HEK293 (cell line): ENCODE measurements around the gene MYO1B.

Experiments
- CTCF ChIA-PET: fragments of 350-600 bp; formaldehyde crosslinking; extraction: SDS; loops from one replicate; lab custom pipeline; 2021; ENCODE audit warnings: antibody characterized with exemption; lab: Yijun Ruan, JAX
- POLR2A ChIA-PET: fragments of 300-600 bp; formaldehyde crosslinking; extraction: SDS; loops from one replicate; lab custom pipeline; 2020; ENCODE audit warnings: antibody characterized with exemption, inconsistent platforms; lab: Yijun Ruan, JAX
- H3K27ac ChIP-seq: fragments of 200-500 bp; sonication (Bioruptor generic); 2 replicates; pipeline ENCODE4 v1.5.1; 2014; ENCODE audit warnings: low read depth, low read length, control low read depth, inconsistent platforms; ENCODE audit errors: extremely low read depth
- H3K36me3 ChIP-seq, 2 experiments: fragments of 200-500 bp in 1 of 2; sonication (Bioruptor generic) in 1 of 2; 1 replicate in 1 of 2; 2 replicates in 1 of 2; pipeline ENCODE4 v1.5.1; 2014 to 2017; ENCODE audit warnings: inconsistent platforms in 2 of 2, low read length in 2 of 2; ENCODE audit not compliant: control insufficient read depth in 2 of 2, insufficient read depth in 1 of 2
- H3K4me1 ChIP-seq: fragments of 200-500 bp; sonication (Bioruptor generic); 2 replicates; pipeline ENCODE4 v1.5.1; 2014; ENCODE audit warnings: mild to moderate bottlenecking, low read length, inconsistent platforms; ENCODE audit not compliant: control insufficient read depth, insufficient read depth
- H3K4me3 ChIP-seq: 2 replicates; pipeline ENCODE4 v1.5.1; 2011; ENCODE audit warnings: low read depth, mild to moderate bottlenecking, control low read depth, low read length, moderate library complexity
- H3K9me3 ChIP-seq: fragments of 200-500 bp; sonication (Bioruptor generic); 2 replicates; pipeline ENCODE4 v1.5.1; 2014; ENCODE audit warnings: low read depth, low read length, inconsistent platforms; ENCODE audit not compliant: control insufficient read depth, insufficient read depth
- KLF8 ChIP-seq: fragments of 450-650 bp; formaldehyde crosslinking; IDR thresholded peaks from 2 replicates; pipeline ENCODE4 v1.5.1; 2016; ENCODE audit warnings: missing biosample characterization, missing genetic modification characterization
- SP3 ChIP-seq: fragments of 450-650 bp; formaldehyde crosslinking; IDR thresholded peaks from 2 replicates; pipeline ENCODE4 v1.5.1; 2016; ENCODE audit warnings: missing biosample characterization, missing genetic modification characterization
- ZBTB1 ChIP-seq: fragments of 450-650 bp; formaldehyde crosslinking; IDR thresholded peaks from 2 replicates; pipeline ENCODE4 v1.5.1; 2016; ENCODE audit warnings: missing biosample characterization, missing genetic modification characterization
- ZNF10 ChIP-seq: fragments of 450-650 bp; formaldehyde crosslinking; IDR thresholded peaks from 2 replicates; pipeline ENCODE4 v1.5.1; 2017; ENCODE audit warnings: missing biosample characterization, missing genetic modification characterization
- ZNF184 ChIP-seq: fragments of 450-650 bp; IDR thresholded peaks from 2 replicates; pipeline ENCODE4 v1.5.1; 2018; ENCODE audit warnings: missing biosample characterization, mild to moderate bottlenecking, missing genetic modification characterization
- ZNF19 ChIP-seq: fragments of 450-650 bp; formaldehyde crosslinking; IDR thresholded peaks from 2 replicates; pipeline ENCODE4; 2016; ENCODE audit warnings: missing biosample characterization, missing genetic modification characterization, low read depth
- ZNF202 ChIP-seq: fragments of 450-650 bp; formaldehyde crosslinking; IDR thresholded peaks from 2 replicates; pipeline ENCODE4 v1.5.1; 2016; ENCODE audit warnings: missing biosample characterization, missing genetic modification characterization, borderline replicate concordance
- ZNF311 ChIP-seq: fragments of 450-650 bp; formaldehyde crosslinking; IDR thresholded peaks from 2 replicates; pipeline ENCODE4 v1.5.1; 2017; ENCODE audit warnings: missing biosample characterization, missing genetic modification characterization, borderline replicate concordance
- ZNF350 ChIP-seq: fragments of 450-650 bp; formaldehyde crosslinking; IDR thresholded peaks from 2 replicates; pipeline ENCODE4 v1.5.0; 2017; ENCODE audit warnings: missing biosample characterization, mild to moderate bottlenecking, missing genetic modification characterization
- ZNF529 ChIP-seq: fragments of 450-650 bp; formaldehyde crosslinking; IDR thresholded peaks from 2 replicates; pipeline ENCODE4 v1.5.1; 2017; ENCODE audit warnings: missing genetic modification characterization, missing biosample characterization; ENCODE audit not compliant: insufficient replicate concordance
- ZNF544 ChIP-seq: fragments of 450-650 bp; formaldehyde crosslinking; IDR thresholded peaks from 2 replicates; pipeline ENCODE4 v1.5.0; 2017; ENCODE audit warnings: missing biosample characterization, missing genetic modification characterization
- ZNF677 ChIP-seq: fragments of 450-650 bp; IDR thresholded peaks from 2 replicates; pipeline ENCODE4 v1.5.0; 2018; ENCODE audit warnings: missing biosample characterization, mild to moderate bottlenecking, missing genetic modification characterization, moderate library complexity
- ZNF785 ChIP-seq: fragments of 450-650 bp; formaldehyde crosslinking; IDR thresholded peaks from 2 replicates; pipeline ENCODE4 v1.5.1; 2016; ENCODE audit warnings: missing biosample characterization, missing genetic modification characterization
- ZSCAN23 ChIP-seq: fragments of 450-650 bp; formaldehyde crosslinking; IDR thresholded peaks from 2 replicates; pipeline ENCODE4 v1.5.1; 2016; ENCODE audit warnings: missing biosample characterization, missing genetic modification characterization
- ZXDB ChIP-seq: fragments of 450-650 bp; formaldehyde crosslinking; IDR thresholded peaks from 2 replicates; pipeline ENCODE4 v1.5.1; 2016; ENCODE audit warnings: missing biosample characterization, missing genetic modification characterization
- TF ChIP-seq, protein P1 (sequence below): fragments of 450-650 bp; formaldehyde crosslinking; IDR thresholded peaks from 2 replicates; pipeline ENCODE4 v1.5.1; 2016; ENCODE audit warnings: missing biosample characterization, missing genetic modification characterization
- TF ChIP-seq, protein P2 (sequence below): fragments of 450-650 bp; formaldehyde crosslinking; IDR thresholded peaks from 2 replicates; pipeline ENCODE4 v1.5.1; 2016; ENCODE audit warnings: missing biosample characterization, missing genetic modification characterization

Gene MYO1B

GRCh38 chr2:191436368-191437055, 191.3 kb downstream of the MYO1B start:
- TF ChIP-seq ZNF19 (tag by site-specific recombination) = no peak
- no peak for TF ChIP-seq SP3 (tag by site-specific recombination)
- no peak for TF ChIP-seq ZNF202 (tag by site-specific recombination)
- TF ChIP-seq ZXDB = no peak
- no peak for TF ChIP-seq ZNF350 (tag by site-specific recombination)
- no peak for TF ChIP-seq ZSCAN23 (tag by site-specific recombination)
- no peak for TF ChIP-seq ZNF677 (tag by site-specific recombination)
- TF ChIP-seq ZNF529 (tag by site-specific recombination) = no peak
- TF ChIP-seq, protein P1, sequence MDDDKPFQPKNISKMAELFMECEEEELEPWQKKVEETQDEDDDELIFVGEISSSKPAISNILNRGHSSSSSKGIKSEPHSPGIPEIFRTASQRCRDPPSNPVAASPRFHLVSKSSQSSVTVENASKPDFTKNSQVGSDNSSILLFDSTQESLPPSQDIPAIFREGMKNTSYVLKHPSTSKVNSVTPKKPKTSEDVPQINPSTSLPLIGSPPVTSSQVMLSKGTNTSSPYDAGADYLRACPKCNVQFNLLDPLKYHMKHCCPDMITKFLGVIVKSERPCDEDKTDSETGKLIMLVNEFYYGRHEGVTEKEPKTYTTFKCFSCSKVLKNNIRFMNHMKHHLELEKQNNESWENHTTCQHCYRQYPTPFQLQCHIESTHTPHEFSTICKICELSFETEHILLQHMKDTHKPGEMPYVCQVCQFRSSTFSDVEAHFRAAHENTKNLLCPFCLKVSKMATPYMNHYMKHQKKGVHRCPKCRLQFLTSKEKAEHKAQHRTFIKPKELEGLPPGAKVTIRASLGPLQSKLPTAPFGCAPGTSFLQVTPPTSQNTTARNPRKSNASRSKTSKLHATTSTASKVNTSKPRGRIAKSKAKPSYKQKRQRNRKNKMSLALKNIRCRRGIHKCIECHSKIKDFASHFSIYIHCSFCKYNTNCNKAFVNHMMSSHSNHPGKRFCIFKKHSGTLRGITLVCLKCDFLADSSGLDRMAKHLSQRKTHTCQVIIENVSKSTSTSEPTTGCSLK (tag by site-specific recombination) = no peak
- TF ChIP-seq ZNF544 (tag by site-specific recombination) = no peak
- TF ChIP-seq, protein P2, sequence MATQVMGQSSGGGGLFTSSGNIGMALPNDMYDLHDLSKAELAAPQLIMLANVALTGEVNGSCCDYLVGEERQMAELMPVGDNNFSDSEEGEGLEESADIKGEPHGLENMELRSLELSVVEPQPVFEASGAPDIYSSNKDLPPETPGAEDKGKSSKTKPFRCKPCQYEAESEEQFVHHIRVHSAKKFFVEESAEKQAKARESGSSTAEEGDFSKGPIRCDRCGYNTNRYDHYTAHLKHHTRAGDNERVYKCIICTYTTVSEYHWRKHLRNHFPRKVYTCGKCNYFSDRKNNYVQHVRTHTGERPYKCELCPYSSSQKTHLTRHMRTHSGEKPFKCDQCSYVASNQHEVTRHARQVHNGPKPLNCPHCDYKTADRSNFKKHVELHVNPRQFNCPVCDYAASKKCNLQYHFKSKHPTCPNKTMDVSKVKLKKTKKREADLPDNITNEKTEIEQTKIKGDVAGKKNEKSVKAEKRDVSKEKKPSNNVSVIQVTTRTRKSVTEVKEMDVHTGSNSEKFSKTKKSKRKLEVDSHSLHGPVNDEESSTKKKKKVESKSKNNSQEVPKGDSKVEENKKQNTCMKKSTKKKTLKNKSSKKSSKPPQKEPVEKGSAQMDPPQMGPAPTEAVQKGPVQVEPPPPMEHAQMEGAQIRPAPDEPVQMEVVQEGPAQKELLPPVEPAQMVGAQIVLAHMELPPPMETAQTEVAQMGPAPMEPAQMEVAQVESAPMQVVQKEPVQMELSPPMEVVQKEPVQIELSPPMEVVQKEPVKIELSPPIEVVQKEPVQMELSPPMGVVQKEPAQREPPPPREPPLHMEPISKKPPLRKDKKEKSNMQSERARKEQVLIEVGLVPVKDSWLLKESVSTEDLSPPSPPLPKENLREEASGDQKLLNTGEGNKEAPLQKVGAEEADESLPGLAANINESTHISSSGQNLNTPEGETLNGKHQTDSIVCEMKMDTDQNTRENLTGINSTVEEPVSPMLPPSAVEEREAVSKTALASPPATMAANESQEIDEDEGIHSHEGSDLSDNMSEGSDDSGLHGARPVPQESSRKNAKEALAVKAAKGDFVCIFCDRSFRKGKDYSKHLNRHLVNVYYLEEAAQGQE (tag by site-specific recombination) = no peak
- TF ChIP-seq ZNF785 (tag by site-specific recombination) = no peak
- TF ChIP-seq ZBTB1 (tag by site-specific recombination) = no peak
- TF ChIP-seq ZNF311 (tag by site-specific recombination) = no peak
- no peak for TF ChIP-seq ZNF184 (tag by site-specific recombination)
- no peak overlapping the region for H3K4me3 ChIP-seq
- H3K27ac ChIP-seq = no peak overlapping the region
- ChIA-PET POLR2A (no interaction called here), CTCF (no interaction called here)
- H3K36me3 ChIP-seq = no peaks in the 10 kb centered on the region
- no peaks in the 10 kb centered on the region for H3K4me1 ChIP-seq
- no peaks in the 10 kb centered on the region for H3K9me3 ChIP-seq

- Histone ChIP-seq H3K9me3 (no peaks in the 10 kb centered on the region), H3K27ac (no peak overlapping the region), H3K4me3 (no peak overlapping the region), H3K36me3 (no peaks in the 10 kb centered on the region), H3K4me1 (no peaks in the 10 kb centered on the region)
- ChIA-PET CTCF (interaction anchor here (0.6 kb wide), 1 partner anchor 18 kb away, joined by 4 read pairs; no protein-coding TSS in a partner anchor), POLR2A (no interaction called here)
- no peak for TF ChIP-seq KLF8 (tag by site-specific recombination)
- TF ChIP-seq ZNF10 (tag by site-specific recombination) = no peak
Measured at GRCh38 chr2:191439481-191439880, 194.3 kb downstream of the MYO1B start.
